ENCODE measurements around the gene NKX6-1. TPM values are rescaled to one million over a fixed set of nuclear protein-coding genes. Genes with fewer than 3 reads are reported as not detected.

The NKX6-1 gene
- total and polyA plus RNA-seq, 2 donors (not counting 3 experiments of a cell fraction or from before 2014, with no cell fraction given): not detected

- Histone ChIP-seq H3K79me2 (ENCODE audit: control insufficient read depth, insufficient read depth, low read length) (no peaks in the 10 kb centered on the region), H3K4me3 (replicated peaks in 1 of 3; ENCODE audit: insufficient read depth in 1 of 3, low read depth in 1 of 3, low read length in 3 of 3) (no peak overlapping the region), H3K36me3 (ENCODE audit: control insufficient read depth in 2 of 2, extremely low read depth in 1 of 2, insufficient read depth in 2 of 2, low read length in 2 of 2) (no peaks in the 10 kb centered on the region), H3K27ac (ENCODE audit: insufficient read depth, low read depth, low read length) (no peak overlapping the region), H3K4me2 (ENCODE audit: insufficient read depth, low read length) (no peak overlapping the region), H3K27me3 (ENCODE audit: control insufficient read depth in 2 of 2, insufficient read depth in 2 of 2, low read length in 2 of 2) (peaks cover 59 to 95% of the 10 kb centered on the region in 2 experiments), H4K20me1 (replicated peaks; ENCODE audit: control insufficient read depth, extremely low read depth, insufficient read depth, low read length) (no peaks in the 10 kb centered on the region), H3K9ac (replicated peaks; ENCODE audit: extremely low read depth, insufficient read depth, low read length) (no peak overlapping the region), H3K4me1 (ENCODE audit: control insufficient read depth, extremely low read depth, insufficient read depth, low read length) (no peaks in the 10 kb centered on the region), H2AFZ (ENCODE audit: low read depth, low read length) (no peak overlapping the region), H3K9me1 (replicated peaks; ENCODE audit: control insufficient read depth, extremely low read depth, insufficient read depth, low read length) (no peaks in the 10 kb centered on the region), H3K9me3 (replicated peaks; ENCODE audit: control insufficient read depth, insufficient read depth, low read length) (no peaks in the 10 kb centered on the region)
- POLR2A ChIA-PET: no interaction called here
- CTCF ChIA-PET: interaction anchor here (0.6 to 1.6 kb wide), 8 partner anchors 9 to 647 kb away, joined by 3 to 13 read pairs (median 4); no protein-coding TSS in a partner anchor
- intact Hi-C loops (cut with micrococcal nuclease): no loop called here
- FAIRE-seq: no peak
- TF ChIP-seq MYC (IDR thresholded peaks at IDR 0.05; ENCODE audit: low read depth, low read length) (no peak), EZH2 (IDR thresholded peaks at IDR 0.05; ENCODE audit: borderline replicate concordance, low read depth, low read length, severe bottlenecking) (peak; percentile 89), GATA2 (IDR thresholded peaks at IDR 0.05; ENCODE audit: insufficient read depth, insufficient read length, low read depth, low read length) (no peak), JUN (IDR thresholded peaks at IDR 0.05; ENCODE audit: borderline replicate concordance, insufficient read depth, insufficient read length, low read depth) (no peak)
- TF ChIP-seq, protein P1, sequence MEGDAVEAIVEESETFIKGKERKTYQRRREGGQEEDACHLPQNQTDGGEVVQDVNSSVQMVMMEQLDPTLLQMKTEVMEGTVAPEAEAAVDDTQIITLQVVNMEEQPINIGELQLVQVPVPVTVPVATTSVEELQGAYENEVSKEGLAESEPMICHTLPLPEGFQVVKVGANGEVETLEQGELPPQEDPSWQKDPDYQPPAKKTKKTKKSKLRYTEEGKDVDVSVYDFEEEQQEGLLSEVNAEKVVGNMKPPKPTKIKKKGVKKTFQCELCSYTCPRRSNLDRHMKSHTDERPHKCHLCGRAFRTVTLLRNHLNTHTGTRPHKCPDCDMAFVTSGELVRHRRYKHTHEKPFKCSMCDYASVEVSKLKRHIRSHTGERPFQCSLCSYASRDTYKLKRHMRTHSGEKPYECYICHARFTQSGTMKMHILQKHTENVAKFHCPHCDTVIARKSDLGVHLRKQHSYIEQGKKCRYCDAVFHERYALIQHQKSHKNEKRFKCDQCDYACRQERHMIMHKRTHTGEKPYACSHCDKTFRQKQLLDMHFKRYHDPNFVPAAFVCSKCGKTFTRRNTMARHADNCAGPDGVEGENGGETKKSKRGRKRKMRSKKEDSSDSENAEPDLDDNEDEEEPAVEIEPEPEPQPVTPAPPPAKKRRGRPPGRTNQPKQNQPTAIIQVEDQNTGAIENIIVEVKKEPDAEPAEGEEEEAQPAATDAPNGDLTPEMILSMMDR (IDR thresholded peaks at IDR 0.05; ENCODE audit: extremely low read depth in 1 of 2, insufficient read depth in 1 of 2, low read depth in 1 of 2, low read length in 2 of 2): peak; percentile 49 to 59
- no peak for DNase-seq (ENCODE audit: low read depth, low spot score)
- dilution Hi-C loops (cut with MboI; ENCODE audit: extremely low pct_ligation_motif_present, low sequenced_read_pairs): no loop called here
- BruUV-seq (replicated peaks): no TSS peak
Observed at GRCh38 chr4:84482564-84483563, 16.2 kb downstream of the NKX6-1 start.

All from endothelial cell of umbilical vein (primary cell).